Activated CD4-positive, CD25-positive, alpha-beta regulatory T cell treated with anti-CD3 and anti-CD28 coated beads, Interleukin-2, amount 50 U/mL, for 16 hours (primary cell): ENCODE results near the gene NCK2.

Experiments used
- DNase-seq: peaks from one replicate; pipeline ENCODE4 v3.0.0-alpha.2; 2020; ENCODE audit warnings: low read depth, low spot score

Gene NCK2

DNA sequence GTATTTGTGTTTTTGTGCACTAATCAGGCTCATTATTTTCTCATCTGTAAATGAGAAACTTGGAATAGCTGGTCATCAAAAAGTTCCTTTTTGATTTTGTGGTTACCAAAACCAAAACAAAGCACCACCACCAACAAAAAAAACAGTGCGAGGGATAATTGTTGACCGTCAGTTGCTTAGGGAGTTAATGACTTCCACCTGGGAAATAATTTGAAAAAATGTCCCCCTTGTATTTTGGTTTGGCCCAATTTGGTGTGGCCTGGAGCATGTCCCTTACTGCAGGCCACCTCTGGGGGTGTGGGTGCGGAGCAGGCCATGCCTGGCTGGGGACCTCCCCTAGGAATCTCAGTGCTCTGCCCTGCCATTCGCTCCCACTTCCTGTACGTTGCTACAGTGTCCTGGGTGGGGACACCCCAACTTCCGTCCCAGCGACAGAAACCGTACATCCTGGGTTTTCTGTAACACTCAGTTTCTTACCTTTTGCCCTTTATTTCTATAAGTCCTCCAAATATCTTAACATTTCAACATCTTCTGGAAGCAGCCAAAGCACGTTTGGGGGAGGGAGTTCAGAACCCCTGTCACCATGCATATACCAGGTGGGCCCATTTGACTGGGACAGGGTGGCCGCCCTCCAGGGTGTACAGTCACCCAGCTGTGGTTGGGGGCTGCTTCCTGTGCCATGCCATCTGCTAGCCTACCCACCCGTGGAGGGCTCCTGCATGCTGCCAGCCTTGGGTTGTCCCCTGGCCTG lies 31.3 kb downstream of the NCK2 start:
- DNase-seq, result no peak

DNA sequence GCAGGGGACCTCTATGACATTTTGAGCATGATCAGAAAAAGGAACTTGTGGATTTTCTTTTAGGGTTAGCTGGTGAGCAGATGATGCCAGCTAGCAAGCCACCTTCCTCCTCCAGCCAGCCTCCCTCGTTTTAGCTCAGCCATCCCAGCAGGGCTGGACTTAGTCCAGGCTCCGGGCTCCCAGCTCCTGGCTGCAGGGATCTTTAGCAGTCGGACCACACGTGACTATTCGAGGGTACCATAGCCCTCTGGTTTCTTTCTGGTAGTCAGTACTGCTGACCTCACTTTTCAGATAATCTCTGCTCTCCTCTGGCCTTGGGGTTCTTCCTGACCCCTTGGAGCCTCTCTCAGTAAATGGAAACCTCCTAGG lies 31.8 kb downstream of the NCK2 start:
- DNase-seq, result no peak

DNA sequence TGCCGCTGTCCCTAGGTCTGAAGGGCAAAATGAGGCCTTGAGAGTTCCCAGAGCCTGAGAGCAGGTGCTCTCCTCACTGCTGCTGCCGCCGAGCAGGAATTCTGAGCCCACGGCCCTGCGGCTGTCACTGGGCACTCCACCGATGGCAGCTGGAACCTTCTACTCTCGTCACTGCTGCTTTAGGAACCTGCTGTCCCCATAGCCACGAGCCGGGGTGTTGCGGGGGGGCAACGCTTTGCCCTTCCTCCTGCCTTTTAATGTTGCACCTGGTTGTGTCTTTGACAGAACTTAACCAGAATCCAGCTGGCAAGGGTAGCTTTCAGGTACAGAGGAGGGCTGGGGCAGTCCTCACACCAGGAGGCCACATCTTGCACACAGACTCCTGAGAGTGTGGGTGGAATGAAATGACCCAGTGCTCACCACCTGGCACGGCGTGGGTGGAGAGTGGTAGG lies 32.3 kb downstream of the NCK2 start:
- no peak for DNase-seq

DNA sequence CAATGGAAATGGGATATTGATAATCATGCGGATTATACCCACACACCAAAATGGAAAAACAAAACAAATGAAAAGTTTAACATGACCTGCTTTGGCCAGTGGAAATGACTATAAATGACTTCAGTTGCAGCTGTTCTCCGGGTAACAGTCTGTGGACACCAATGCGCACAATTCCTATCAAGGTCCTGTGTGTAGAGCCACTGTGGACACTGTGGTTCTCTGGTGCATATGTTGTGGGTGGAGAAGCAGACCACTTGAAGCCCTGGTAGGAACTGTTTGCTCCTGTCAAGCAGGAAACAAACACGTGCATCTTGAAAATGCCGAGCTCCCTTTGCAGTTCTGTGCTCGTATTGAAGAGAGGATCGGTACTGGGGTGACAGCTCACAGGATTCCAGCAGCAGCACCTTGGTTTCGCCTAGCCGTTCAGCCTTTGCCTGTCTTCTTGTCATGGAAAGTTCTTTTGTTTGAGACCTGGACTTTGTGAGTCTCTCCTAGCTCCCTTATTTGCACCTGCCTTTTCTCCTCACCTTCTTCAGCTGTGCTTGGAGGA lies 32.9 kb downstream of the NCK2 start:
- DNase-seq, result no peak

DNA sequence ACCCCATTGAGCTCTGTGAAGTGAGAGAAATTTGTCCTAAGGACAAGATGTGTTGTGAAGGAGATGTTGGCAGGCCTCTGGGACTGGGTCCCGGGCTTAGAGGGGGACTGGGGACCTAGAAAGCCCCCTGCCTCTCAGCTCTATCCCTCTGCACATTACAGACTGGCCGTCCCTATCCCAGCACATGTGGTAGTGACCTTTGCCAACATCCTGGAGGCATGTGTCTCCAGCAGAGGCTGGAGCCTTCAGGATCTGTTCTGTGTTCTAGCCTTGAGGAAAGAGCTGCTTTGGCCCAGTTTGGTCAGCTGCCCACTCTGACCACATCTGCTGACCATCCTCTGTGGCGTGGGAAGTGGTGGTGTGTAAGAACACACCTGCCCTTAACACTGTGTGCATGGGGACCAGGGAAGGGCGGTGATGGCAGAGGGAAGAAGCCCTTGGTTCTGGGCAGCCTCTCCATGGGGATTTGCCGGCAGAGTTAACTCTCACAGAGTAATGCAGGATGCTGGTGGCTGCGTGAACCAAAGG lies 33.4 kb downstream of the NCK2 start:
- no peak for DNase-seq

DNA sequence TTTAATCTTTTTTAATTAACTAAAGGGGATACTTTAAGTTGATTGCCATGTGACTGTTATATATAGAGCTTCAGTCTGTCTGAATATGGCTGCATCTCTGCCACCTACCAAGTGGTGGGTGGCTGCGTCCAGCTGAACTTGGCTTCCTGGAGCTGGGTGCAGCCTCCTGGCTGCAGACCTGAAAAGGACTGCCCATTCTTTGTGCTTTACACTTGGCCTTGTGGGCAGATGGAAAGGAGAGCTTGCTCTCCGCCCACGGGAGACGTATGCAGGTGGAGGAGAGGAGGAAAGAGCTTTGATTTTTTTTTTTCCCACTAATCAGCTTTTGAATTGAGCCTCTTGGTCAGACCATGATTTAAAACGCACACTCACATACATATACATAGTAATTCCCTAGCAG lies 34.7 kb downstream of the NCK2 start:
- DNase-seq, result no peak

DNA sequence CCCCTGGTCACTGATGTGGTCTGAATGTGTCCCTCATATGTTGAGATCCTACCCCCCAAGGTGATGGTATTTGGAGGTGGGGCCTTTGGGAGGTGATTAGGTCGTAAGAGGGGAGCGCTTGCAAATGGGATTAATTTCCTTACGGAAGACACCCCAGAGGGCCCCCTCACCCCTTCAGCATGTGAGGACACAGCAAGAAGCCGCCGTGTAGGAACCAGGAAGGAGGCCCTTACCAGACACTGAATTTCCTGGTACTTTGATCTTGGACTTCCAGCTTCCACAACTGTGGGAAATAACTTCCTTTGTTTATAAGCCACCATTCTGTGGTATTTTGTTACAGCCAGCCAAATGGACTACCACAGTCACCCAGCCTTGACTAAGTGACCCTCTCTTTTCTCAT lies 35.9 kb downstream of the NCK2 start:
- no peak for DNase-seq

DNA sequence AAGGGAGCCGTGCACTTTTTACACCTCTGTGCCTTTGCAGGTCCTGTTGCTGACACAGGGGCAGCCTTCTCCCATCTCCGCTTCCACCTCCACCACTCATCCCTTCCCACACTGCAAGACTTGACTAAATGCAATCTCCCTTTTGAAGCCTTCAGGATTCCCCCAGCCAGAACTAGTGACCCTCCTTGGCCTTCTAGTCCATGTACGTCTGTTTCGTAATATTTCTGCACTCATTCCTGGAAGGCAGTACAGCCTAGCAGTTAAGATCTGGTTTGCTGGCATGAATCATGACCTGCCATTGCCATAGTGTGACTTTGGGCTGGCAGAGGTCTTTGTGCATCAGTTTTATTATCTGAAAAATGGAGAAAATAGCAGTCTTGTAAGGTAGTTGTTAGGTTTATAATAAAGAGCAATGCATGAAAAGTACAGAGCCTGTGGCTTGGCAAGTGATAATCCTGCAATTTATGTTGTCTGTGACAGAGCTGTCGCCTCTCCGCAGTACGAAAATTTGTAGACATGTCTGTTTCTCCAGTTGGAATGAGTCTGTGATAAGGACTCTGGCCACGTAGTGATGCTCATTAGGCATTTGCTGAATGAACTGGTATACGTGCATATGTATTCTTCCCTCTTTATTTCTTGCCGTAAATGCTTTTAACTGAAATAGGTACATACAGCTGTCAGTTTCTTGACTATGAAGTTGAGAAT lies 36.7 kb downstream of the NCK2 start:
- DNase-seq, result no peak

DNA sequence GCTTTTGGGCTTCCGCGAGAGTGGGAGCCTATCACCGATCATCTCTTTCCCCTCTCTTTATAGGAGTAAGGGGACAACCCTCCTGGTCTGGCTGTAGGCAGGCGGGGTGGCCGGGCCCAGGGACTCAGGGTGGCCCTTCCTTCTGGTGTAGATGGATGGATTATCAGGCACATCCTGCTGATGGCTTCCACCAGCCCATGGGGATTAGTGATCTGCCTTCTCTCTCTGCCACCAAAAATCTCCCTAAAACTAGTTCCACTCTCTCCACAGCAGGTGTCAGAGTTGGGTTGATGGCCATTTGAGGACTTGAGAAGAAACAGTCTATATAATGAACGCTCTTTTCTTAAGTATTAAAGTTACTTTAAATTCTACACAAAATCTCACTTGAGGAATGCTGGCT lies 37.4 kb downstream of the NCK2 start:
- DNase-seq, result no peak

DNA sequence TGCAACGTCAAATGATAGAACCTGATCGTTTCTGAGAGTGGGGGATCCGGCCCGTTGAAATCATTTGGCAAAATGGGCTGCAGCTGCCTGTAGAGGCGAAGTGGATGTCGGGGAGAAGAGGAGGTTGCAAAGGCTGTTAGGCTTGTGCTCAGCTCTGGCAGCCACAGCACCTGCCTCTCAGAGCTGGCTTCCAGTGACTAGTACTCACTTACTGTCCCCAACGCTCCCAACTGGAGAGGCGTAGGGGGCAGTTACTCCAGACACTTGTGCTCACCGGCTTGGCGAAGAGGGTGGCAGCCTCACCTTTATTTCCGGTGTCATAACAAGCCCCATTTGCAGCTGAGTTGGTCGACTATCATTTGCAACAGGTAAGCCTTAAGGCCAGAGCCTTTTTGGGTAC lies 37.9 kb downstream of the NCK2 start:
- no peak for DNase-seq

DNA sequence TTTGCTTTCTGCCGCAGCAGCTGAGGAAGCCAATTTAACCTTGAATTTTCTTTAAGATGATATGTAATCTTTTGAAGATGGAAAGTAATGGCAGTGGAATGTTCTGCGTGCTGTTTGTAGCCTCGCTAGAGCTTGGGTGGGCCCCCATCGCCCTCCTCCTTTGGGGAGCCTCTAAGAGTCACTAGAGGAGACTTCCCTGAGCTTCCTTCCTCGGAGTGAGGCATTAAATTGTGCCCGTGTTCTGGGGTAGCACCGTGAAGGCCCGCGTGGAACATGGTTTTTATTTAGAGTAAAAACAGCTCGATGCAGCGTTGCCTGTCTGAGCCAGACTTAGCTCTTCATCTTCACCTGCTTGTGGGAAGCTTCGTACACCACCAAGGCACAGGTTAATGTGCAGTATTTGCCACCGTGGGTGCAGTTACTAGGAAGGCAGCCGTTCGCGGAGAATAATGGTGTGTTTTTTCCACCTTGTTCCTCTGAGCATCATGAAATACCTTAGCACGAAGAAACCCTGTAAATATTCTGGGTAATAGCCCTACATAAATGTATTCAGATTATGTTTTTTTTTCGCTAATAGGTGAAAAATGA lies 38.5 kb downstream of the NCK2 start:
- no peak for DNase-seq

DNA sequence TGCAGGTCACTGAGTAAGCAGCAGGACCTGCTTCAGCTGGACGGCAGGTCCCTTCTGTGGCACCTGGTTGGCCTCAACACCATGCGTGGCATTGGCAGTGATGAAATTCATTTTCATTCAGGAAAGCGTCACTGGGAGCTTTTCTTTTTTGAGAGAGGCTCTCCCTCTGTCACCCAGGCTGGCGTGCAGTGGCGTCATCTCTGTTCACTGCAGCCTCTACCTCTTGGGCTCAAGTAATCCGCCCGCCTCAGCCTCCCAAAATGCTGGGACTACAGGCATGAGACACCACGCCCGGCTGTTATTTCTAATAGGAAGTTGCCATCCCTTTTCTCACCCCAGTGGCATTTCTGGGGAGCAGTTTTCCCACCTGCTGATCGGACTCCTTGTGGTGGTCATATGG lies 39.3 kb downstream of the NCK2 start:
- DNase-seq, result no peak

DNA sequence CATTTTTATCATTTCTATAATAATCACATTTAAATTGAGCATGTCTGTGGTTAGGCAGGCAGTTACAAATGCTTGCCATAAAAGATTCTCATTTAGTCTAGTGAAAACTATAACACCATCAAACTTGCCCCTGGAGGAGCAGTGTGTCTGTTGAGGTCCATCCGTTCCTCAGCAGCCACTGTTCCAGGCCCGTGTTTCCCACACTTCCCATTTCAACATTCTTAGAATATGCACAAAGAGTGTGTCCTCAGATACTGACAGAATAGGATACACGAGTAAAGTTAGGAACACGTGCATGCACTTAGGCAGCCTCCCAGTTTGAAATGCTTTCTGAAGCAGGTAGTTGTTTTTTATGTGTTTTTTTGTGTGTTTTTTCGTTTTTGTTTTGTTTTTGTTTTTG lies 39.9 kb downstream of the NCK2 start:
- DNase-seq, result no peak

DNA sequence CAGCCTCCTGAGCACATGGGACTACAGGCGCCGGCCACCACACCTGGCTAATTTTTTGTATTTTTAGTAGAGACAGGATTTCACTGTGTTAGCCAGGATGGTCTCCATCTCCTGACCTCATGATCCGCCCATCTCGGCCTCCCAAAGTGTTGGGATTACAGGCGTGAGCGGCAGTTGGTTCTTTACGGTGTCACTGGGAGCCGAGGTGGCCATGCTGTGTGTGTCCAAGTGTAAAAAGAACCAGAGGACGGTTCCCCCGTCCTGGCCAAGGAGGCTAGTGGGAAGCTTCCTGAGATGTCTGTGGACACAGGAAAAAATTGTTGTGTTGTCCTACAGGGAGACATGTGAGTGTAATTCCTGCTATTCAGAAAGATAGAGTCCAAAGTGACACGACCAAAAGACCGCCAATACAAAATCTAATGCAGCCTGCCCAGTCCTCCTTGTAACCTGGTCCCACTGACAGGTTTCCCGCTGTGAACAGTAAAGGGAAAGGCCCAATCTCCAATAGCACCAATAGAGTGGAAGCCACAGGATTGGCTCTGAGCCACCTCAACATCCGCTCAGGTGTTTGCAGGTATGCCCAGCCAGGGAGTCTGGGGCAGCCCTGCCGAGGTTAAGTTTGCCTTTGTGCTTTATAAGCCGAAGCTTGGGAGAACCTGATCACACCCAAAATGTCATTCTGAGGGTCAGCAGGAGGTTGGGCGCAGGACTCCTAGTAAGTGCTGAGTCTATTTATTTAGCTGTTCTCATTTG lies 40.6 kb downstream of the NCK2 start:
- DNase-seq, result no peak

DNA sequence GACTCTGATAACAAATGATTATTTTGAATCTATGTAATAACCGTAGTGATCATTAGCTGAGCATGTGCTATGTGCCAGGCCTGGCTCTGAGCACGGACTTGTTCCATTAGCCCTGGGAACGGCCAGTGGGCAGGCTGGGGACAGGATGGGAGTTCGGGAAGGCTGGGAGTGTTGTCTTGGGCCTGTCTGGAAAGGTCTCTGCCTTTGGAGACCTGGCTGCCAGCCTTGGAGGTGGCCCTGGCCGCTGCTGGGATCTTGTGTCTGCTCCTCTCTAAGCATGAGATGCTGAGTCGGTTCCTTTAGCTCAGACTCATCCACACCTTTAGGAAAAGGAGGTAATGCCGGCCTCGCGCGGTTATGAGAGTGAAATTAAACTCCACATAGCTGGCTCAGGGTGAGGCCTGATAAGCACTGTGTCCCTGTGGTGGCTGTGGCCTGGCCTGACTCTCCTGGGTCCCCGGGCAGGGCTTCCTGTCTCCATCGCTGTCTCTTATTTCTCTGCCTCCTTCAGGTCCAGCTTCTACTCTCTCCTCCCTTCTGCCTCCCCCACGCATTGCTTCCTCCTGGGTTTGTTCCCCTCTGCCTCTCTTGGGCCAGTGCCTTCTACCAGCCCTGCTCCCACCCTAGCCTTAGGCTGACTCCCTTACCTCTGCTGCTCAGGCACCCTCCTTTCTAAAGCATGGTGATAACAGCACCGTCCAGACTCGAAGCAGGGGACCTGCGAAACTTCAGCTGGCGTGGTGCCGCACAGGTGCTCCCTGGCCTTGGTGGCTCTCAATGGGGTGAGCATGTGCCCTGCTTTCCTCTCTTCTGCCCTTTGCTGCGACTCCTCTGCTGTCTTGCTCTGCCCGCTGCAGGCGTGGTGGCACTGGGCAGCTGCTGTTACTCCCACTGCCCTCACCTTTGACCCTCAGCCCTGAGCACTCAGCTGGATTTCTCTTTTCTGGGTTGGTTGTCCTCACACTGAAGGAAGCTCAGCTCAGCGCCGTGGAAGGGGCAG lies 41.8 kb downstream of the NCK2 start:
- DNase-seq, result no peak

DNA sequence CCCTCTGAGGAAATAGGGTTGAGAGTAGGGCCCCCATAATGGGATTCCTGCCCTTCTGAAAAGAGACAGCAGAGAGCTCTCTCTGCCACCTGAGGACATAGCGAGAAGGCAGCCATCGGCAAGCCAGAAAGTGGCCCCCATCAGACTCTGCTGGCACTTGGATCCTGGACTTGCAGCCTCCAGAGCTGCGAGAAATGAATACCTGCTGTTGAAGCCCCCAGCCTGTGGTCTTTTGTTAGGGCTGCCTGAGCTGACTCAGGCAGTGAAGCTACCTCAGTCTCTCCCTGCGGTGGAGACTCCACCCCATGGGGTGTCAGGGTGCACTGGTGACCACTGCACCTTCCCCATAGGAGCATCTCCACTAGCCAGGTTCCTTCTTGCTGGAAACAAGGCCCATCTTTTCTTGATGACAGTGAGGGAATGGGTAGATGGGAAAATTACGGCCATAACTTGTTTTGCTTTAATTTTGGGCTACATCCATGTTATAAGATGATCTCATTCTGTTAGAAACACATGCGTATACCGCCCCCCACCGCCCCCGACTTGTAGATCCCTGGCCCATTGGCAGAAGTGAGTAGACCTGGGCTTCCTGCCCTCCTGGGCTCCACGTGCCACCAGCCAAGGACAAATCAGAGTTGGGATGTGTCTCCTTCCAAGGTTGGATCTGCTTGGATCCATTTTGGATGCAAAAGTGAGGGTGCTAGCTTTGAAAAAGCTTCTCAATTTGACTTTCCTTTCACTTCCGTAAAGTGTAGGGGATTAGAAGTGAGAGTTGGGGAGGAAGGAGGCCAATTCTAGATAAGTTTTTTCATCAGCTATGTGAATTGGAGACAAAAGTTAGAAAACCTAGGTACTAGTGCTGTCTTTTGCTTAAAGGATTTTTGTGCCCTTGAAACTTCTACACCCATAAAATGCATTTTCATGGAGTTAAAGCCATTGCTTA lies 42.9 kb downstream of the NCK2 start:
- DNase-seq, result no peak

DNA sequence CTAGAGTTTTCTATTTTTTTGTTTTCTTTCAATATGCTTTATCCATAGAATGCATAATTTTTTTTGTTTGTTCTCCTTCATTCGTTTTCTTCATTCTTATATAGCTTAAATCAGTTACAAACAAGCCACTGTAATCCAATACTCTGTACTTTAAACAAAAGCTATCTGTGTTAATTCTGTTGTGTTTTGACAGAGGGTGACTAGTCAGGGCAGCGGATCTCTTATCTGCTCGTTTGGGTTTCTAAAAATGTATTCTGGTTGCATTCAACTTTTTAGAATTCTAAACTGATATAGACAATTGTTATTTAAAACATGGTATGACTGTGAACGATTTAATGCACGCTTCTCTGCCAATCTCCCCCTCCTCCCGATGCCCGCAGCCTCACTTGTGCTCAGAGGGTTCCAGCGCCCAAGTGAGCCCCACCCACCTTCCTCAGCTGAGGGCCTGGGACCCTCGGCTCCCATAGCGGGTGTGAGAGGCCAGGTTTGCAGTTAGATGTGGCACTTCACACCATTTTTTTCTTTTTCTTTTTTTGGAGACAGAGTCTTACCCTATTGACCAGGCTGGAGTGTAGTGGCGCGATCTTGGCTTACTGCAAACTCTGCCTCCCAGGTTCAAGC lies 44.1 kb downstream of the NCK2 start:
- no peak for DNase-seq

DNA sequence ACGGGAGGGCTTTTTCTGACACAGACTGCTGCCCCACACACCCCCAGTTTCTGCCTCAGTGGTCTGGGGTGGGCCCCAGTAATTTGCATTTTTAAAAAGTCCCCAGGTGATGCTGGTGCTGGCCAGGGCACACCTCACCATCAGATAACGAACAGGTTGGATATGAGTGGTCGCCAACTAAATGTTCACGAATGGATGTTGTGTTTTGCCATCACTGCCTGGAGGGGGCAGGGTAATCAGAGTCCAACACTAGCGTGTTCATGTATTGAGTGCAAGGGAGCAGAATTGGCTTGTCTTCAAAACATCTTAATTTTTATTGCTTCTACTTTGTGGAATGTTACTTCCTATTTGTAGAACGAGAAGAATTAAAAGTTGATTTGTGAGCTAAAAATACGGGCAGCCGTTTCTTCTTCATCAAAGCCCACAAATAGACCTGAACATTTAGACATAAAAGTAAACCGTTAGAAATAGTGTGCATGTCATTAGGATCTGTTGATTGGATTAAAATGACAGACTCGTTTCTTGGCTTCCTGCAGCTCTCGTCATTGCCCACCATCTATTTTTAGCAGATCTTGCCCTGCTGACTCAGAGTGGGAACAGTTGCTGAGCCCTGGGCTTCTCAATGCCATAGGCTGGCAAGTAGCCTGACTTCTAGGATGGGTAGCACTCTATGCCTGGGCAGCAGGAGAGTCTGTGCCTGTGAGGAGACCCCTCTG lies 45.2 kb downstream of the NCK2 start:
- DNase-seq, result peak; percentile 43
